ENCODE measurements around the gene TIMM23. TPM values are rescaled to one million over a fixed set of nuclear protein-coding genes. Genes with fewer than 3 reads are reported as not detected.
A peak's percentile ranks its signal among the peaks of the same experiment; 100 is the strongest.
"Not testable (repeated sequence)": the region's sequence is repeated elsewhere in the genome, so short reads cannot be mapped to it uniquely, and the experiment has no call there.

The TIMM23 gene
- polyA plus RNA-seq, 3 donors from 2014 or later, result 51.5 to 84.7 (median 70.4) TPM

- DNase-seq; H3K9me3 Mint-ChIP-seq; H3K36me3 Mint-ChIP-seq; H3K27me3 Mint-ChIP-seq (ENCODE audit: low read depth in 3 of 3): not testable (repeated sequence)
- Mint-ChIP-seq H3K4me1 (peaks cover 38 to 69% of the 10 kb centered on the region in 2 donors), H3K4me3 (peak overlapping the region; percentile 99 to 100 (median 100)), H3K27ac (peak overlapping the region in 5 of 6 donors; percentile 81 to 94 (median 89))
Measured at GRCh38 chr10:45971742-45972105, 565 bp upstream of the TIMM23 start.

GRCh38 chr10:45972813-45973169, 502 bp downstream of the TIMM23 start:
- peaks cover 38 to 64% of the 10 kb centered on the region in 2 donors for H3K4me1 Mint-ChIP-seq
- H3K27ac Mint-ChIP-seq, result peak overlapping the region; percentile 91 to 98 (median 95)
- not testable (repeated sequence) for H3K36me3 Mint-ChIP-seq; DNase-seq; H3K9me3 Mint-ChIP-seq; H3K27me3 Mint-ChIP-seq (ENCODE audit: low read depth in 3 of 3)
- peak overlapping the region; percentile 99 to 100 (median 100) for H3K4me3 Mint-ChIP-seq

- not testable (repeated sequence) for H3K9me3 Mint-ChIP-seq; H3K27me3 Mint-ChIP-seq (ENCODE audit: low read depth in 3 of 3); DNase-seq; H3K36me3 Mint-ChIP-seq
- peaks cover 38 to 60% of the 10 kb centered on the region in 2 donors for H3K4me1 Mint-ChIP-seq
- peak overlapping the region in 4 of 5 donors; percentile 27 to 99 (median 42) for H3K4me3 Mint-ChIP-seq
- peak overlapping the region in 3 of 6 donors; percentile 3 to 43 (median 21) for H3K27ac Mint-ChIP-seq
Measured at GRCh38 chr10:45974041-45974440, 1.8 kb downstream of the TIMM23 start.

GRCh38 chr10:45978554-45978953, 6.3 kb downstream of the TIMM23 start:
- peaks cover 10 to 27% of the 10 kb centered on the region in 2 donors for H3K4me1 Mint-ChIP-seq
- H3K27me3 Mint-ChIP-seq (ENCODE audit: low read depth in 3 of 3); H3K36me3 Mint-ChIP-seq; H3K27ac Mint-ChIP-seq; DNase-seq; H3K4me3 Mint-ChIP-seq; H3K9me3 Mint-ChIP-seq: not testable (repeated sequence)

GRCh38 chr10:45981367-45981766, 9.1 kb downstream of the TIMM23 start:
- not testable (repeated sequence) for H3K4me3 Mint-ChIP-seq; DNase-seq; H3K9me3 Mint-ChIP-seq; H3K36me3 Mint-ChIP-seq; H3K27me3 Mint-ChIP-seq (ENCODE audit: low read depth in 3 of 3); H3K27ac Mint-ChIP-seq
- H3K4me1 Mint-ChIP-seq, result peaks cover 0 to 16% of the 10 kb centered on the region in 2 donors

GRCh38 chr10:45983538-45984186, 11.4 kb downstream of the TIMM23 start:
- DNase-seq, result peak; percentile 23 to 40 (median 37)
- H3K36me3 Mint-ChIP-seq; H3K9me3 Mint-ChIP-seq; H3K27me3 Mint-ChIP-seq (ENCODE audit: low read depth in 3 of 3); H3K27ac Mint-ChIP-seq; H3K4me3 Mint-ChIP-seq: not testable (repeated sequence)
- H3K4me1 Mint-ChIP-seq, result peaks cover 0 to 16% of the 10 kb centered on the region in 2 donors

GRCh38 chr10:45984473-45984872, 12.2 kb downstream of the TIMM23 start:
- H3K4me1 Mint-ChIP-seq, result peaks cover 2 to 16% of the 10 kb centered on the region in 2 donors
- not testable (repeated sequence) for H3K9me3 Mint-ChIP-seq; H3K4me3 Mint-ChIP-seq; H3K27me3 Mint-ChIP-seq (ENCODE audit: low read depth in 3 of 3); H3K27ac Mint-ChIP-seq; DNase-seq
- peaks cover 3 to 10% (median 3%) of the 10 kb centered on the region in 3 donors for H3K36me3 Mint-ChIP-seq

- not testable (repeated sequence) for DNase-seq; H3K27ac Mint-ChIP-seq; H3K9me3 Mint-ChIP-seq; H3K4me3 Mint-ChIP-seq; H3K27me3 Mint-ChIP-seq (ENCODE audit: low read depth in 3 of 3)
- peaks cover 2 to 16% of the 10 kb centered on the region in 2 donors for H3K4me1 Mint-ChIP-seq
- H3K36me3 Mint-ChIP-seq, result peaks cover 3 to 12% (median 3%) of the 10 kb centered on the region in 3 donors
Measured at GRCh38 chr10:45985590-45985989, 13.3 kb downstream of the TIMM23 start.

GRCh38 chr10:45997557-45997956, 25.3 kb downstream of the TIMM23 start:
- H3K36me3 Mint-ChIP-seq, result peaks cover 18 to 38% (median 22%) of the 10 kb centered on the region in 3 donors
- peak overlapping the region in 1 of 6 donors; percentile 9 for H3K27ac Mint-ChIP-seq
- no peaks in the 10 kb centered on the region for H3K9me3 Mint-ChIP-seq
- H3K27me3 Mint-ChIP-seq (ENCODE audit: low read depth in 3 of 3), result no peaks in the 10 kb centered on the region
- H3K4me1 Mint-ChIP-seq, result no peaks in the 10 kb centered on the region
- DNase-seq, result no peak
- no peak overlapping the region for H3K4me3 Mint-ChIP-seq

- peaks cover 15 to 35% (median 22%) of the 10 kb centered on the region in 3 donors for H3K36me3 Mint-ChIP-seq
- H3K27ac Mint-ChIP-seq, result peak overlapping the region in 4 of 6 donors; percentile 21 to 60 (median 32)
- no peaks in the 10 kb centered on the region for H3K9me3 Mint-ChIP-seq
- no peak for DNase-seq
- H3K4me3 Mint-ChIP-seq, result no peak overlapping the region
- no peaks in the 10 kb centered on the region for H3K4me1 Mint-ChIP-seq
- no peaks in the 10 kb centered on the region for H3K27me3 Mint-ChIP-seq (ENCODE audit: low read depth in 3 of 3)
Measured at GRCh38 chr10:45997994-45998763, 25.9 kb downstream of the TIMM23 start.

- not testable (repeated sequence) for H3K4me1 Mint-ChIP-seq; DNase-seq; H3K9me3 Mint-ChIP-seq; H3K4me3 Mint-ChIP-seq; H3K27me3 Mint-ChIP-seq (ENCODE audit: low read depth in 3 of 3)
- Mint-ChIP-seq H3K36me3 (peaks cover 11 to 32% (median 17%) of the 10 kb centered on the region in 3 donors), H3K27ac (peak overlapping the region in 1 of 6 donors; percentile 61)
Measured at GRCh38 chr10:45999955-46000354, 27.7 kb downstream of the TIMM23 start.

GRCh38 chr10:46000538-46000937, 28.2 kb downstream of the TIMM23 start:
- Mint-ChIP-seq H3K4me3 (no peak overlapping the region), H3K27me3 (ENCODE audit: low read depth in 3 of 3) (no peaks in the 10 kb centered on the region), H3K36me3 (peaks cover 16 to 32% (median 17%) of the 10 kb centered on the region in 3 donors), H3K4me1 (no peaks in the 10 kb centered on the region), H3K27ac (no peak overlapping the region), H3K9me3 (no peaks in the 10 kb centered on the region)
- DNase-seq, result no peak

- DNase-seq, result no peak
- H3K36me3 Mint-ChIP-seq, result peaks cover 16 to 32% (median 17%) of the 10 kb centered on the region in 3 donors
- peak overlapping the region in 3 of 6 donors; percentile 21 to 24 (median 22) for H3K27ac Mint-ChIP-seq
- no peaks in the 10 kb centered on the region for H3K4me1 Mint-ChIP-seq
- no peaks in the 10 kb centered on the region for H3K27me3 Mint-ChIP-seq (ENCODE audit: low read depth in 3 of 3)
- no peaks in the 10 kb centered on the region for H3K9me3 Mint-ChIP-seq
- H3K4me3 Mint-ChIP-seq, result no peak overlapping the region
Measured at GRCh38 chr10:46001187-46001756, 29.0 kb downstream of the TIMM23 start.

- H3K27ac Mint-ChIP-seq, result peak overlapping the region in 5 of 6 donors; percentile 5 to 61 (median 24)
- not testable (repeated sequence) for H3K27me3 Mint-ChIP-seq (ENCODE audit: low read depth in 3 of 3); H3K4me1 Mint-ChIP-seq; DNase-seq; H3K9me3 Mint-ChIP-seq; H3K4me3 Mint-ChIP-seq
- peaks cover 16 to 37% (median 21%) of the 10 kb centered on the region in 3 donors for H3K36me3 Mint-ChIP-seq
Measured at GRCh38 chr10:46002189-46002687, 29.9 kb downstream of the TIMM23 start.
